ENCODE results near the gene MT1F.

DNA sequence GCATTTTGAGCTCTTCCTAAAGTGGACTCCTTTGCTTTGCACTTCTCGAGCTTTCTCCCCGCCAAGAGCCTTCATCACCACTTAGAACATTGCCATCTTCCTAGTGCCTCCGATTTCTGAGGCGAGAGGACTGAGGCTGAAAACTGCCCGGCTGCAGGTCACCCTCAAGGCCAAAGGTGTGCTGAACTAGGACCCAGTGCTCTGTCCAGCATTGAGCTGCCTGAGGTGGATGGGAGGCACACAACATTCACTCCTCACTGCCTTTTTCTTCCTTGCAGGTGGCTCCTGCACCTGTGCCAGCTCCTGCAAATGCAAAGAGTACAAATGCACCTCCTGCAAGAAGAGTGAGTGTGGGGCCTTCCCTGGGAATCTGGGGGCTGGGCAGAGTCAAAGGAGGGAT, 13.9 kb upstream of the MT1F start:
- TF ChIP-seq, protein P1, sequence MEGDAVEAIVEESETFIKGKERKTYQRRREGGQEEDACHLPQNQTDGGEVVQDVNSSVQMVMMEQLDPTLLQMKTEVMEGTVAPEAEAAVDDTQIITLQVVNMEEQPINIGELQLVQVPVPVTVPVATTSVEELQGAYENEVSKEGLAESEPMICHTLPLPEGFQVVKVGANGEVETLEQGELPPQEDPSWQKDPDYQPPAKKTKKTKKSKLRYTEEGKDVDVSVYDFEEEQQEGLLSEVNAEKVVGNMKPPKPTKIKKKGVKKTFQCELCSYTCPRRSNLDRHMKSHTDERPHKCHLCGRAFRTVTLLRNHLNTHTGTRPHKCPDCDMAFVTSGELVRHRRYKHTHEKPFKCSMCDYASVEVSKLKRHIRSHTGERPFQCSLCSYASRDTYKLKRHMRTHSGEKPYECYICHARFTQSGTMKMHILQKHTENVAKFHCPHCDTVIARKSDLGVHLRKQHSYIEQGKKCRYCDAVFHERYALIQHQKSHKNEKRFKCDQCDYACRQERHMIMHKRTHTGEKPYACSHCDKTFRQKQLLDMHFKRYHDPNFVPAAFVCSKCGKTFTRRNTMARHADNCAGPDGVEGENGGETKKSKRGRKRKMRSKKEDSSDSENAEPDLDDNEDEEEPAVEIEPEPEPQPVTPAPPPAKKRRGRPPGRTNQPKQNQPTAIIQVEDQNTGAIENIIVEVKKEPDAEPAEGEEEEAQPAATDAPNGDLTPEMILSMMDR (IDR thresholded peaks at IDR 0.05): no peak
- TF ChIP-seq POLR2A (IDR thresholded peaks at IDR 0.05): no peak
